ENCODE results near the gene C3.

The C3 gene

GRCh38 chr19:6730941-6731670 lies 10.7 kb upstream of the C3 start:
- no peak for DNase-seq (ENCODE audit: low spot score)
- no peak for TF ChIP-seq CTCF (IDR thresholded peaks at IDR 0.05; ENCODE audit: borderline replicate concordance, control extremely low read depth, extremely low read depth, insufficient read depth, missing control alignments)
- in situ Hi-C loops (cut with MboI; ENCODE audit: low sequenced_read_pairs, unreplicated experiment) = no loop called here

- DNase-seq (ENCODE audit: low spot score) = no peak
- in situ Hi-C loops (cut with MboI; ENCODE audit: low sequenced_read_pairs, unreplicated experiment) = no loop called here
- TF ChIP-seq CTCF (IDR thresholded peaks at IDR 0.05; ENCODE audit: borderline replicate concordance, control extremely low read depth, extremely low read depth, insufficient read depth, missing control alignments) = no peak
These were observed 9.8 kb upstream of the C3 start for GRCh38 chr19:6730153-6730804.

- in situ Hi-C loops (cut with MboI; ENCODE audit: low sequenced_read_pairs, unreplicated experiment) = no loop called here
- TF ChIP-seq CTCF (IDR thresholded peaks at IDR 0.05; ENCODE audit: borderline replicate concordance, control extremely low read depth, extremely low read depth, insufficient read depth, missing control alignments) = no peak
- no peak for DNase-seq (ENCODE audit: low spot score)
These were observed 9.2 kb upstream of the C3 start for GRCh38 chr19:6729573-6730152.

- DNase-seq (ENCODE audit: low spot score) = peak; percentile 72
- no peak for TF ChIP-seq CTCF (IDR thresholded peaks at IDR 0.05; ENCODE audit: borderline replicate concordance, control extremely low read depth, extremely low read depth, insufficient read depth, missing control alignments)
- in situ Hi-C loops (cut with MboI; ENCODE audit: low sequenced_read_pairs, unreplicated experiment) = no loop called here
These were observed 7.9 kb upstream of the C3 start for GRCh38 chr19:6728346-6728745.

- in situ Hi-C loops (cut with MboI; ENCODE audit: low sequenced_read_pairs, unreplicated experiment) = no loop called here
- no peak for DNase-seq (ENCODE audit: low spot score)
- TF ChIP-seq CTCF (IDR thresholded peaks at IDR 0.05; ENCODE audit: borderline replicate concordance, control extremely low read depth, extremely low read depth, insufficient read depth, missing control alignments) = no peak
These were observed 5.2 kb upstream of the C3 start for GRCh38 chr19:6725513-6726231.
